ENCODE data around the gene KRT79.

- no peak for TF ChIP-seq RAD21 (IDR thresholded peaks at IDR 0.05 in 1 of 2, conservative IDR thresholded peaks at IDR 0.05 in 1 of 2; ENCODE audit: low read depth in 2 of 2, low read length in 2 of 2)
- TF ChIP-seq CTCF (IDR thresholded peaks at IDR 0.05; ENCODE audit: control extremely low read depth in 1 of 3, insufficient read depth in 1 of 3, low read depth in 1 of 3, low read length in 3 of 3), result no peak
- TF ChIP-seq SIN3A (conservative IDR thresholded peaks at IDR 0.05 in 1 of 2, IDR thresholded peaks at IDR 0.05 in 1 of 2; ENCODE audit: low read depth in 1 of 2, low read length in 2 of 2), result no peak
- no peak for TF ChIP-seq TAF1 (IDR thresholded peaks at IDR 0.05; ENCODE audit: low read depth, low read length)
- TF ChIP-seq JUND (IDR thresholded peaks at IDR 0.05; ENCODE audit: low read length), result no peak
- no peak for TF ChIP-seq TCF12 (IDR thresholded peaks at IDR 0.05; ENCODE audit: low read depth, low read length)
- TF ChIP-seq POLR2A (IDR thresholded peaks at IDR 0.05; ENCODE audit: control extremely low read depth in 1 of 2, low read depth in 2 of 2, low read length in 2 of 2), result no peak
- no peak for TF ChIP-seq ATF2 (IDR thresholded peaks at IDR 0.05; ENCODE audit: low read length)
- TF ChIP-seq POLR2AphosphoS5 (IDR thresholded peaks at IDR 0.05; ENCODE audit: low read depth, low read length), result no peak
- TF ChIP-seq MAFK (IDR thresholded peaks at IDR 0.05; ENCODE audit: low read depth, low read length), result no peak
- TF ChIP-seq HDAC2 (IDR thresholded peaks at IDR 0.05; ENCODE audit: borderline replicate concordance in 1 of 2, low read depth in 2 of 2, low read length in 2 of 2), result no peak
- TF ChIP-seq EZH2 (IDR thresholded peaks at IDR 0.05; ENCODE audit: low read depth, low read length, severe bottlenecking), result no peak
- TF ChIP-seq EP300 (IDR thresholded peaks at IDR 0.05; ENCODE audit: borderline replicate concordance in 1 of 2, low read depth in 2 of 2, low read length in 2 of 2), result no peak
- no peak for TF ChIP-seq POU5F1 (IDR thresholded peaks at IDR 0.05; ENCODE audit: low read depth, low read length)
Measured at GRCh38 chr12:52867642-52868041, 33.5 kb upstream of the KRT79 start.

Measured in H1 (cell line).